ENCODE measurements around the gene SPO11. TPM values are rescaled to one million over a fixed set of nuclear protein-coding genes. Genes with fewer than 3 reads are reported as not detected.

SPO11 gene
- polyA plus RNA-seq, 1 donor from 2014 or later = not detected

- Histone ChIP-seq H3K9ac (ENCODE audit: low read length) (no peak overlapping the region), H3K9me3 (ENCODE audit: low read length) (no peaks in the 10 kb centered on the region), H3K36me3 (ENCODE audit: insufficient read depth, low read length) (no peaks in the 10 kb centered on the region), H3K27ac (ENCODE audit: low read length) (no peak overlapping the region), H3K9me2 (ENCODE audit: insufficient read depth, low read length) (no peaks in the 10 kb centered on the region), H3K27me3 (ENCODE audit: insufficient read depth, low read depth, low read length) (peaks cover 6% of the 10 kb centered on the region), H4K20me1 (ENCODE audit: insufficient read depth) (no peaks in the 10 kb centered on the region), H3F3A (ENCODE audit: insufficient read depth, low read length, poor library complexity, severe bottlenecking) (no peaks in the 10 kb centered on the region), H3K79me2 (replicated peaks; ENCODE audit: insufficient read depth, low read length) (no peaks in the 10 kb centered on the region), H3K4me3 (ENCODE audit: low read length) (no peak overlapping the region), H3K4me2 (ENCODE audit: low read length) (no peak overlapping the region), H2AFZ (ENCODE audit: low read depth, low read length) (no peak overlapping the region)
- no peak for TF ChIP-seq MXI1 (conservative IDR thresholded peaks at IDR 0.05; ENCODE audit: poor library complexity, severe bottlenecking)
- TF ChIP-seq EP300 (conservative IDR thresholded peaks at IDR 0.05; ENCODE audit: poor library complexity, severe bottlenecking) = no peak
- TF ChIP-seq EZH2 (IDR thresholded peaks at IDR 0.05; ENCODE audit: borderline replicate concordance, insufficient read depth, low read length, poor library complexity, severe bottlenecking) = no peak
- no peak for TF ChIP-seq CTCF (IDR thresholded peaks at IDR 0.05; ENCODE audit: poor library complexity, severe bottlenecking)
- no peak for TF ChIP-seq REST (IDR thresholded peaks at IDR 0.05; ENCODE audit: borderline replicate concordance)
- no peak for TF ChIP-seq POLR2AphosphoS5 (IDR thresholded peaks at IDR 0.05)
- no peak for TF ChIP-seq RAD21 (conservative IDR thresholded peaks at IDR 0.05)
- no peak for TF ChIP-seq SMC3 (conservative IDR thresholded peaks at IDR 0.05; ENCODE audit: poor library complexity)
- TF ChIP-seq TAF1 (IDR thresholded peaks at IDR 0.05; ENCODE audit: low read depth) = no peak
Observed at GRCh38 chr20:57291003-57291402, 38.6 kb upstream of the SPO11 start.

GRCh38 chr20:57291694-57292093, 37.9 kb upstream of the SPO11 start:
- H3F3A ChIP-seq (ENCODE audit: insufficient read depth, low read length, poor library complexity, severe bottlenecking) = no peaks in the 10 kb centered on the region
- no peak overlapping the region for H3K27ac ChIP-seq (ENCODE audit: low read length)
- H3K9ac ChIP-seq (ENCODE audit: low read length) = no peak overlapping the region
- H2AFZ ChIP-seq (ENCODE audit: low read depth, low read length) = no peak overlapping the region
- peaks cover 6% of the 10 kb centered on the region for H3K27me3 ChIP-seq (ENCODE audit: insufficient read depth, low read depth, low read length)
- H3K36me3 ChIP-seq (ENCODE audit: insufficient read depth, low read length) = no peaks in the 10 kb centered on the region
- H3K4me2 ChIP-seq (ENCODE audit: low read length) = no peak overlapping the region
- no peaks in the 10 kb centered on the region for H3K9me3 ChIP-seq (ENCODE audit: low read length)
- H3K79me2 ChIP-seq (replicated peaks; ENCODE audit: insufficient read depth, low read length) = no peaks in the 10 kb centered on the region
- H4K20me1 ChIP-seq (ENCODE audit: insufficient read depth) = no peaks in the 10 kb centered on the region
- H3K9me2 ChIP-seq (ENCODE audit: insufficient read depth, low read length) = no peaks in the 10 kb centered on the region
- TF ChIP-seq EZH2 (IDR thresholded peaks at IDR 0.05; ENCODE audit: borderline replicate concordance, insufficient read depth, low read length, poor library complexity, severe bottlenecking) (no peak), MXI1 (conservative IDR thresholded peaks at IDR 0.05; ENCODE audit: poor library complexity, severe bottlenecking) (no peak), SMC3 (conservative IDR thresholded peaks at IDR 0.05; ENCODE audit: poor library complexity) (no peak), RAD21 (conservative IDR thresholded peaks at IDR 0.05) (no peak), EP300 (conservative IDR thresholded peaks at IDR 0.05; ENCODE audit: poor library complexity, severe bottlenecking) (no peak), REST (IDR thresholded peaks at IDR 0.05; ENCODE audit: borderline replicate concordance) (no peak), TAF1 (IDR thresholded peaks at IDR 0.05; ENCODE audit: low read depth) (no peak), CTCF (IDR thresholded peaks at IDR 0.05; ENCODE audit: poor library complexity, severe bottlenecking) (no peak), POLR2AphosphoS5 (IDR thresholded peaks at IDR 0.05) (no peak)
- H3K4me3 ChIP-seq (ENCODE audit: low read length) = no peak overlapping the region
